GM12874 (cell line): ENCODE results near the gene CCBE1.

ENCODE experiments used
- TF ChIP-seq, protein P1 (sequence below): IDR thresholded peaks from 2 replicates; pipeline ENCODE4 v1.5.1; 2011; ENCODE audit warnings: low read depth, mild to moderate bottlenecking, control low read depth, low read length, moderate library complexity; ENCODE audit not compliant: insufficient read depth

The CCBE1 gene

DNA sequence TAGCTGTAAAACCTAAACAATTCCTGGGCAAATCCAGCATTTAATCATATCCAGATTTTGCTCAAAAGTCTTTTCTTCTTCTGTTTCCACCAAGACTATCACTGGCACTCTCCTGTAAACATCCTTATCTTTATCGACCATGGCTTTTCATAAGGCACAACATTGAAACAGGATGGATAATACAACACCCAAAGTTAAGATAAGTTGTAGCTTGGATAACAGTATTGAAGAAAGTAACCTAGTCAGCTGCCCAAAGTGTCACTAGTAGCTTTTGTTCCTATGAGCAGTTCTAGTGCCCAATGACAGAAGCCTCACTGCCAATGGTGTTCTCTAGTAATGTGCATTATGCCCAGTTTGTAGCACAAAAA is 22.3 kb downstream of the CCBE1 start:
- TF ChIP-seq, protein P1, sequence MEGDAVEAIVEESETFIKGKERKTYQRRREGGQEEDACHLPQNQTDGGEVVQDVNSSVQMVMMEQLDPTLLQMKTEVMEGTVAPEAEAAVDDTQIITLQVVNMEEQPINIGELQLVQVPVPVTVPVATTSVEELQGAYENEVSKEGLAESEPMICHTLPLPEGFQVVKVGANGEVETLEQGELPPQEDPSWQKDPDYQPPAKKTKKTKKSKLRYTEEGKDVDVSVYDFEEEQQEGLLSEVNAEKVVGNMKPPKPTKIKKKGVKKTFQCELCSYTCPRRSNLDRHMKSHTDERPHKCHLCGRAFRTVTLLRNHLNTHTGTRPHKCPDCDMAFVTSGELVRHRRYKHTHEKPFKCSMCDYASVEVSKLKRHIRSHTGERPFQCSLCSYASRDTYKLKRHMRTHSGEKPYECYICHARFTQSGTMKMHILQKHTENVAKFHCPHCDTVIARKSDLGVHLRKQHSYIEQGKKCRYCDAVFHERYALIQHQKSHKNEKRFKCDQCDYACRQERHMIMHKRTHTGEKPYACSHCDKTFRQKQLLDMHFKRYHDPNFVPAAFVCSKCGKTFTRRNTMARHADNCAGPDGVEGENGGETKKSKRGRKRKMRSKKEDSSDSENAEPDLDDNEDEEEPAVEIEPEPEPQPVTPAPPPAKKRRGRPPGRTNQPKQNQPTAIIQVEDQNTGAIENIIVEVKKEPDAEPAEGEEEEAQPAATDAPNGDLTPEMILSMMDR: no peak

DNA sequence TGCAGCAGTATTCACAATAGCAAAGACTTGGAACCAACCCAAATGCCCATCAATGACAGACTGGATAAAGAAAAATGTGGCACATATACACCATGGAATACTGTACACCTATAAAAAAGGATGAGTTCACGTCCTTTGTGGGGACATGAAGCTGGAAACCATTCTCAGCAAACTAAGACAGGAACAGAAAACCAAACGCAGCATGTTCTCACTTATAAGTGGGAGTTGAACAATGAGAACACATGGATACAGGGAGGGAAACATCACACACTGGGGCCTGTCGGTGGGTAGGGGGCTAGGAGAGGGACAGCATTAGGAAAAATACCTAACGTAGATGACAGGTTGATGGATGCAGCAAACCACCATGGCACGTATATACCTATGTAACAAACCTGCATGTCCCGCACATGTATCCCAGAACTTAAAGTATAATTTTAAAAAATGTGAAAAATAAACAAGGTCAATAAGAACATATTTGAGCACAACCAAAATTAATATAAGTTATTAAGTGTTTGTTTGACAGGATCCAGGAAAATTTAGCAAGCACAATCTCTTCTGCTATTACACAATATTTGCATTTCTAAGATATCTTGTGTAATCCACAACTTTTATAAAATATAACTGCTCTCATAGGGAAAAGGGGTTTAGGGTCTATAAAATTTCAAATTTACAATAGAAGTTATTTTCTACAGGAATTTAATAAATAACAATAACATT is 22.9 kb downstream of the CCBE1 start:
- TF ChIP-seq, protein P1: no peak

DNA sequence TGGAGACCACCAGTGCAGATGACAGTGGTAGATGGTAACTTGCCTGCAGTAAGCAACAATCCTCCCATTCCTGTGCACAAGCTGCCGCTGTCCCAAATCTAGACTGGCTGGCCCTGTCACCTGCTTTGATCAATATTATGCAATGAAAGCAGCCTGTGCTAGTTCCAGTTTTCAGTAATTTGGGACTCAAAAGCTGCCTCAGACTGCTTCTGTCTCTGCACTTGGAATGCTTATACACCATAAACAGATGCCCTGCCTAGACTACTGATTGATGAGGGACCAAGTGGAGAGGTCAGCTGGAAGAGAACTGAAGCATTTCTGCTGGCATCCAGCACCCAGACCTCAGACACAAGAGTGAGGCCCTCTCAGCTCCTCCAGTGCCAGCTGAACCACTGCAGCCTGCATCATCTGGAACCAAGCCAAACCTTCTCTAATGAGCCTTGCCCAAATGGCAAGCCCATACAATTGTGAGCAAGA is 24.9 kb downstream of the CCBE1 start:
- TF ChIP-seq, protein P1: no peak

DNA sequence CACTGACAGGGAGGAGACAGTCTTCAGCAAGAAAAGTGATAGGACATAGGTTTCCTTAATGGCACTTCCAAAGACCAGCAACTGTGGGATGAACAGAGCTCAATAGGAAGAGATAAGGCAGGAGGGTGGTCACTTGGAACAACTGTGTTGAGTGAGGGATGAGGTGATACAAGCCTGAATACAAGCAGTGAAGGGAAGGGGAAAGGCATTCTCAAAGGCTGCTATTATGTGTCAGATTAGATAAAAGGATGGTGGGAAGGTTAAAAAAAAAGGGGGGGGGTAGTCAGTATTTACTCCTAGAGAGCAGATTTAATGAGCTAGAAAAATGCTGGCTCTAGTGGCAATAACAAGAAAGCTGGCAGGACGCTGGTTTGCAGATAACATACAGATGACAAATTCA is 25.7 kb downstream of the CCBE1 start:
- TF ChIP-seq, protein P1: no peak

DNA sequence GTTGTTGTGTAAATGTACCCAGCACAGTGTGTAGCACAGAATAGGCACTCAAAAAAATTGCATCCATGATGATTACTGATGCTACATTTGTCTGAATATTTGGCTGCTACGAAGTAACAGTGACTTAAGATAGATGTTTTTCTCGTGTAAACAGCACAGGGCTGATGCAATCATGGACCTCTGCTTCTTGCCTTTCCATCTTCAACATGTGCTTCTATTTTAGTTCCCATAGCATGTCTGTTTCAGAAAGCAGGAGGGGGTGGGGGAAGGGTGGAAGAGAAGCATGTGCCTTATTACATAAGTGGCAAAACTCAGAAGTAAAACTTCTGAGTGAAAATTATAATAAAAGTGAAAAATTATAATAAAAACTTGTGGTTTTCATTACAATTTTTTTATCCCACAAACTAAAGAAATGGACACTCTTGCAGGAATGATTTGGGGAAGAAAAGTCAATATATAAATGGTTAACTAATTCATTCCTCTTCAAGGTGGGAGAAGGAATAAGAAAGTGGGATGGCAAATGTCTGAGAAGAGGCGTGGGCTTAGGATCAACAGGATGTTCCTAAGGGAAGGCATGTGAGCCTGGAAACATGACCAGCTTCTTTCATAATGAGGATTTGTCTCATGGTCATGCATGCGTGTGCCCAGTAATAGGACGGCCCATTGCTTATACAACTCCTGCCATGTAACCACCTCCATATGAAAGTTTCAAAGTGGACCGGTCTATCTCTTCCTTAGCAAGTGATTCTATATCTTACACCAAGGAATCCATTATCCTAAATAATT is 27.2 kb downstream of the CCBE1 start:
- TF ChIP-seq, protein P1: no peak

DNA sequence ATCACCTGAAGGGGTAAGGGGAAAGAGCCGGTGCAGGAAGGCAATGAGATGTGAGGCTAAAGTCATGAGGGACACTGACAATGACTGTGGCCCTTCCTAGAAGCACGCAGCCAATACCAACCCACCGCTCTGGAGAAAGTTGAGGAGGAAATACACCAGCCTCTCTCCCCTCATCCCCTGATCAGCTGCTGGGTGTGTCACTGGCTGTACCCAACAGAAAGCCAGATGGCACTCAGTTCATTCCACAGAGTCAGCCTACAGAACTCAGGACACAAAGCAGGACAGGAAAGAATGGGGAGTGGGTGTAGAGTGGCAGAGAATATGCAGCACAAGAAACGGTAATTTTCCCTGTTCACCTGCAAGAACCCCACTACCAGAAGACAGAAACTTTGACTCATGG is 29.7 kb downstream of the CCBE1 start:
- TF ChIP-seq, protein P1: no peak
